Measurements from ENCODE around the gene LAPTM5.

Gene LAPTM5

GRCh38 chr1:30691480-30691879, 66.1 kb downstream of the LAPTM5 start (continued):
- TF ChIP-seq ZBTB6 (tag by site-specific recombination; IDR thresholded peaks at IDR 0.05) (no peak), REST (tag by site-specific recombination; IDR thresholded peaks at IDR 0.05) (no peak), TSHZ1 (tag by site-specific recombination; IDR thresholded peaks at IDR 0.05; ENCODE audit: borderline replicate concordance) (no peak)

- H3K4me3 ChIP-seq (ENCODE audit: low read depth, low read length), result no peak overlapping the region
- H3K4me1 ChIP-seq (ENCODE audit: control insufficient read depth, insufficient read depth, low read length), result no peaks in the 10 kb centered on the region; the same call in 1 of the 2 replicates
- H3K9me3 ChIP-seq (ENCODE audit: control insufficient read depth, insufficient read depth, low read depth, low read length), result no peaks in the 10 kb centered on the region
- no peaks in the 10 kb centered on the region for H3K36me3 ChIP-seq (ENCODE audit: control insufficient read depth in 2 of 2, insufficient read depth in 1 of 2, low read length in 2 of 2)
- CTCF ChIA-PET, result interaction anchor here (0.5 to 0.7 kb wide), 3 partner anchors 9 to 1532 kb away, joined by 3 to 4 read pairs (median 4); no protein-coding TSS in a partner anchor
- 0 out of 2 replicates have a peak, but pooled peaks have one; percentile 37 for TF ChIP-seq PRDM1 (tag by site-specific recombination; IDR thresholded peaks at IDR 0.05)
- peak; percentile 28; the same call in 1 of the 2 replicates for TF ChIP-seq ZBTB17 (tag by site-specific recombination; IDR thresholded peaks at IDR 0.05)
- no peak for TF ChIP-seq ZBTB49 (tag by site-specific recombination; IDR thresholded peaks at IDR 0.05; ENCODE audit: low read depth)
- TF ChIP-seq ZNF366 (tag by site-specific recombination; conservative IDR thresholded peaks at IDR 0.05), result peak; percentile 43; the same call in 1 of the 2 replicates
- TF ChIP-seq PBX3 (CRISPR knock-in tag; IDR thresholded peaks at IDR 0.05), result no peak
- peak; percentile 53 for TF ChIP-seq ZIC2 (tag by site-specific recombination; IDR thresholded peaks at IDR 0.05)
- no peak overlapping the region for H3K27ac ChIP-seq (ENCODE audit: extremely low read depth, low read depth, low read length)
- POLR2A ChIA-PET, result no interaction called here
Measured at GRCh38 chr1:30689901-30690645, 67.5 kb downstream of the LAPTM5 start.

Data from HEK293 (cell line).